ENCODE measurements around the gene ADAMTSL5.

Gene ADAMTSL5

GRCh38 chr19:1527650-1528309, 15.0 kb upstream of the ADAMTSL5 start:
- H3K4me3 ChIP-seq (ENCODE audit: insufficient read depth, low read length, poor library complexity, severe bottlenecking), result no peak overlapping the region
- no peak overlapping the region for H2AFZ ChIP-seq (ENCODE audit: low read depth, low read length, severe bottlenecking)
- H3K9me3 ChIP-seq (ENCODE audit: insufficient read depth, low read length), result no peaks in the 10 kb centered on the region
- no peaks in the 10 kb centered on the region for H4K20me1 ChIP-seq (ENCODE audit: low read depth, low read length)
- H3K27ac ChIP-seq (ENCODE audit: low read depth, low read length), result no peak overlapping the region
- TF ChIP-seq EZH2phosphoT487 (conservative IDR thresholded peaks at IDR 0.05; ENCODE audit: low read length), result no peak
- TF ChIP-seq, protein P1, sequence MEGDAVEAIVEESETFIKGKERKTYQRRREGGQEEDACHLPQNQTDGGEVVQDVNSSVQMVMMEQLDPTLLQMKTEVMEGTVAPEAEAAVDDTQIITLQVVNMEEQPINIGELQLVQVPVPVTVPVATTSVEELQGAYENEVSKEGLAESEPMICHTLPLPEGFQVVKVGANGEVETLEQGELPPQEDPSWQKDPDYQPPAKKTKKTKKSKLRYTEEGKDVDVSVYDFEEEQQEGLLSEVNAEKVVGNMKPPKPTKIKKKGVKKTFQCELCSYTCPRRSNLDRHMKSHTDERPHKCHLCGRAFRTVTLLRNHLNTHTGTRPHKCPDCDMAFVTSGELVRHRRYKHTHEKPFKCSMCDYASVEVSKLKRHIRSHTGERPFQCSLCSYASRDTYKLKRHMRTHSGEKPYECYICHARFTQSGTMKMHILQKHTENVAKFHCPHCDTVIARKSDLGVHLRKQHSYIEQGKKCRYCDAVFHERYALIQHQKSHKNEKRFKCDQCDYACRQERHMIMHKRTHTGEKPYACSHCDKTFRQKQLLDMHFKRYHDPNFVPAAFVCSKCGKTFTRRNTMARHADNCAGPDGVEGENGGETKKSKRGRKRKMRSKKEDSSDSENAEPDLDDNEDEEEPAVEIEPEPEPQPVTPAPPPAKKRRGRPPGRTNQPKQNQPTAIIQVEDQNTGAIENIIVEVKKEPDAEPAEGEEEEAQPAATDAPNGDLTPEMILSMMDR (IDR thresholded peaks at IDR 0.05; ENCODE audit: insufficient read depth, low read length, poor library complexity, severe bottlenecking), result no peak
- H3F3A ChIP-seq (ENCODE audit: insufficient read depth), result no peaks in the 10 kb centered on the region
- no peaks in the 10 kb centered on the region for H3K79me2 ChIP-seq (ENCODE audit: insufficient read depth, low read length)
- H3K4me2 ChIP-seq (ENCODE audit: low read depth, low read length, poor library complexity, severe bottlenecking), result no peak overlapping the region
- H3K36me3 ChIP-seq (ENCODE audit: low read length), result no peaks in the 10 kb centered on the region
- H3K27me3 ChIP-seq (ENCODE audit: low read length), result no peaks in the 10 kb centered on the region
- H3K9ac ChIP-seq (ENCODE audit: low read length), result no peak overlapping the region
- no peaks in the 10 kb centered on the region for H3K9me2 ChIP-seq (replicated peaks; ENCODE audit: insufficient read depth, low read length)

DNA sequence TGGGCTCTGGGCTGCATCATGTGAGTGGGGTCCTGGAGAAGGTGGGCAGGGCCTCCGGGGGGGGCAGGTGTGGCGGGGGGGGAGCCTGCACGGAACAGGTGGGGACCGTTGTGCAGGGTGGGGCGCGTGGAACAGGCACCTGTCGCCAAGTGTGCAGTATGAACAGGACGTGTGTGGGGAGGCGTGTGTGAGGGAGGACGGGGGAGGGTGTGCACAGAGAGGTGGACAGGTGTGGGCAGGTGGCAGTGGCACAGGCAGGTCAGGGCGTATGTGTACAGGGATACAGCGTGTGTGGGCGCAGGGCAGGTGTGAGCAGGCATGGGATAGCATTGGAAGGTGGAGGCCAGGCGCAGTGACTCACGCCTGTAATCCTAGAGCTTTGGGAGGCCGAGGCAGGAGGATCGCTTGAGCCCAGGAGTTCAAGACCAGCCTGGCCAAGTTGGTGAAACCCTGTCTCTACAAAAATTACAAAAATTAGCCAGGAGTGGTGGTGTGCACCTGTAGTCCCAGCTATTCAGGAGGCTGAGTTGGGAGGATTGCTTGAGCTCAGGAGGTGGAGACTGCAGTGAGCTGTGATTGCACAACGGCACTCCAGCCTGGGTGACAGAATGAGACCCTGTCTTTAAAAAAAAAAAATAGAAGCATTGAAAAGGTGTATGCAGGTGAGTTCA, 14.3 kb upstream of the ADAMTSL5 start:
- Histone ChIP-seq H4K20me1 (ENCODE audit: low read depth, low read length) (no peaks in the 10 kb centered on the region), H3K27me3 (ENCODE audit: low read length) (no peaks in the 10 kb centered on the region), H3K27ac (ENCODE audit: low read depth, low read length) (no peak overlapping the region), H3F3A (ENCODE audit: insufficient read depth) (no peaks in the 10 kb centered on the region), H3K9me2 (replicated peaks; ENCODE audit: insufficient read depth, low read length) (no peaks in the 10 kb centered on the region), H3K4me2 (ENCODE audit: low read depth, low read length, poor library complexity, severe bottlenecking) (no peak overlapping the region), H3K9ac (ENCODE audit: low read length) (no peak overlapping the region), H2AFZ (ENCODE audit: low read depth, low read length, severe bottlenecking) (no peak overlapping the region), H3K4me3 (ENCODE audit: insufficient read depth, low read length, poor library complexity, severe bottlenecking) (no peak overlapping the region), H3K36me3 (ENCODE audit: low read length) (no peaks in the 10 kb centered on the region), H3K9me3 (ENCODE audit: insufficient read depth, low read length) (no peaks in the 10 kb centered on the region), H3K79me2 (ENCODE audit: insufficient read depth, low read length) (no peaks in the 10 kb centered on the region)
- TF ChIP-seq EZH2phosphoT487 (conservative IDR thresholded peaks at IDR 0.05; ENCODE audit: low read length), result no peak
- TF ChIP-seq, protein P1 (IDR thresholded peaks at IDR 0.05; ENCODE audit: insufficient read depth, low read length, poor library complexity, severe bottlenecking), result no peak

DNA sequence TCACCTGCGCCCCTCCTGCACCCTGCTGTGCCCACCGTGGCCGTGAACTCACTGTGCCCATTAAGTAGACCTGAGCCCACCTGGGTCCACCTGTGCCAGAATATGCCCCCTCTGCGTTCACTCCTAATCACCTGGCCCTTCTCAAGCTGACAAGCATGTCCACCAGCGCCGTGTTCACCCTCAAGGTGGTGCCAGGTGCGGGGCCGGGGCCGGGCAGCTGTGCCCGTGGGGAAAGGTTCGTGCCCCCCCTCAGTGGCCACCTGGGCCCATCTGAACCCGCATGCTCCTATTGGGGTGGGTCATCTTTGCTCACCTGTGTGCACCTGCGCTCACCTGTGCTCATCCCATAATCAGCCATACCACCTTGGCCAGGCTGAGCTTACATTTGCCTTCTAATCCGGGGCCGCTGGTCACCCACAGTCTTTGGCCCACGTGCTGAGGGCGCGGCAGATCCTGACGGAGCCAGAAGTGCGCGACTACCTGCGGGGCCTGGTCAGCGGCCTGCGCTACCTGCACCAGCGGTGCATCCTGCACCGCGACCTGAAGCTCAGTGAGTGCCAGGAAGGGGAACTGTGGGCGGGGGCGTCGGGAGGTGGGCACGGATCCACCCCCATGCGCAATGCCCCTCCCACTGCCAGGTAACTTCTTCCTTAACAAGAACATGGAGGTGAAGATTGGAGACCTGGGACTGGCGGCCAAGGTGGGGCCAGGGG, 13.4 kb upstream of the ADAMTSL5 start:
- no peak overlapping the region for H3K27ac ChIP-seq (ENCODE audit: low read depth, low read length)
- no peaks in the 10 kb centered on the region for H3K79me2 ChIP-seq (ENCODE audit: insufficient read depth, low read length)
- TF ChIP-seq EZH2phosphoT487 (conservative IDR thresholded peaks at IDR 0.05; ENCODE audit: low read length), result no peak
- TF ChIP-seq, protein P1 (IDR thresholded peaks at IDR 0.05; ENCODE audit: insufficient read depth, low read length, poor library complexity, severe bottlenecking), result no peak
- no peak overlapping the region for H3K4me3 ChIP-seq (ENCODE audit: insufficient read depth, low read length, poor library complexity, severe bottlenecking)
- no peak overlapping the region for H3K9ac ChIP-seq (ENCODE audit: low read length)
- H3K27me3 ChIP-seq (ENCODE audit: low read length), result no peaks in the 10 kb centered on the region
- H3F3A ChIP-seq (ENCODE audit: insufficient read depth), result no peaks in the 10 kb centered on the region
- H3K9me2 ChIP-seq (replicated peaks; ENCODE audit: insufficient read depth, low read length), result no peaks in the 10 kb centered on the region
- no peak overlapping the region for H3K4me2 ChIP-seq (ENCODE audit: low read depth, low read length, poor library complexity, severe bottlenecking)
- H3K36me3 ChIP-seq (ENCODE audit: low read length), result no peaks in the 10 kb centered on the region
- H4K20me1 ChIP-seq (ENCODE audit: low read depth, low read length), result no peaks in the 10 kb centered on the region
- H3K9me3 ChIP-seq (ENCODE audit: insufficient read depth, low read length), result no peaks in the 10 kb centered on the region
- H2AFZ ChIP-seq (ENCODE audit: low read depth, low read length, severe bottlenecking), result no peak overlapping the region

Data from SU-DHL-6 (cell line).